PC-9 (cell line): ENCODE data around the gene ATAD3A. TPM values are rescaled to one million over a fixed set of nuclear protein-coding genes. Genes with fewer than 3 reads are reported as not detected.
"Not testable (repeated sequence)": the region's sequence is repeated elsewhere in the genome, so short reads cannot be mapped to it uniquely, and the experiment has no call there.

Experiments used
- BruUV-seq: library from RNA; stranded (reverse); fragments of 400-500 nt; replicated peaks from 2 replicates; lab custom pipeline; 2021; lab: Mats Ljungman, UMichigan
- CTCF ChIA-PET: fragments of 300-600 bp; sonication (Branson Sonifier 250); formaldehyde crosslinking; loops from one replicate; lab custom pipeline; 2022; ENCODE audit warnings: antibody characterized with exemption; lab: Charles Lee
- POLR2A ChIA-PET: fragments of 300-600 bp; sonication (Branson Sonifier 250); formaldehyde crosslinking; loops from one replicate; lab custom pipeline; 2022; ENCODE audit warnings: antibody characterized with exemption; ENCODE audit not compliant: unreplicated experiment; lab: Charles Lee
- DNase-seq, 2 experiments: peaks; one replicate each; pipeline versions ENCODE4 v3.0.0 to v3.0.0-alpha.2; 2015 to 2022; ENCODE audit warnings: mixed read lengths in 1 of 2
- H2AFZ ChIP-seq: fragments of 200-600 bp; sonication (generic); 2 replicates; pipeline ENCODE4 v1.8.1; 2017; ENCODE audit warnings: antibody characterized with exemption
- H3F3A ChIP-seq: fragments of 200-600 bp; sonication (generic); 2 replicates; pipeline ENCODE4 v1.8.1; 2017; ENCODE audit warnings: antibody characterized with exemption, mild to moderate bottlenecking, low read depth; ENCODE audit not compliant: insufficient read depth
- H3K27ac ChIP-seq: fragments of 200-600 bp; sonication (generic); 2 replicates; pipeline ENCODE4 v1.6.1; 2016; ENCODE audit warnings: mixed run types
- H3K27me3 ChIP-seq: fragments of 200-600 bp; sonication (generic); 2 replicates; pipeline ENCODE4 v1.6.1; 2016; ENCODE audit warnings: low read depth, mixed run types; ENCODE audit not compliant: insufficient read depth
- H3K36me3 ChIP-seq: fragments of 200-600 bp; sonication (generic); 2 replicates; pipeline ENCODE4 v1.6.1; 2016; ENCODE audit warnings: low read depth, mixed run types
- H3K4me1 ChIP-seq: fragments of 200-600 bp; sonication (generic); replicated peaks from 2 replicates; pipeline ENCODE4 v1.6.1; 2016; ENCODE audit warnings: mixed run types; ENCODE audit not compliant: insufficient read depth
- H3K4me2 ChIP-seq: fragments of 200-600 bp; sonication (generic); 2 replicates; pipeline ENCODE4 v1.6.1; 2017; ENCODE audit warnings: mixed run types
- H3K4me3 ChIP-seq: fragments of 200-600 bp; sonication (generic); 2 replicates; pipeline ENCODE4 v1.6.1; 2016; ENCODE audit warnings: mixed run types
- H3K79me2 ChIP-seq: fragments of 200-600 bp; sonication (generic); 2 replicates; pipeline ENCODE4 v1.6.1; 2017; ENCODE audit warnings: low read depth, mixed run types
- H3K9me2 ChIP-seq: fragments of 200-600 bp; sonication (generic); 2 replicates; pipeline ENCODE4 v1.8.1; 2017; ENCODE audit warnings: mild to moderate bottlenecking; ENCODE audit not compliant: insufficient read depth
- H3K9me3 ChIP-seq: fragments of 200-600 bp; sonication (generic); 2 replicates; pipeline ENCODE4 v1.8.1; 2016; ENCODE audit warnings: low read depth; ENCODE audit not compliant: insufficient read depth
- H4K20me1 ChIP-seq: fragments of 200-600 bp; sonication (generic); 2 replicates; pipeline ENCODE4 v1.8.1; 2017; ENCODE audit not compliant: insufficient read depth
- CTCF ChIP-seq: fragments of 200-600 bp; sonication (generic); conservative IDR thresholded peaks from 2 replicates; pipeline ENCODE4 v1.6.1; 2017; ENCODE audit warnings: mixed run types, antibody characterized with exemption, mild to moderate bottlenecking, moderate library complexity
- EZH2 ChIP-seq: fragments of 200-600 bp; sonication (generic); IDR thresholded peaks from 2 replicates; pipeline ENCODE4 v1.8.0; 2017; ENCODE audit warnings: antibody characterized with exemption, low read depth
- intact Hi-C: fragments of 100-400 bp; cut with micrococcal nuclease; formaldehyde crosslinking; loops from one replicate; pipeline ENCODE4 v1.10.0; 2022; ENCODE audit not compliant: unreplicated experiment
- total RNA-seq: library from RNA; stranded (reverse); gene quantifications from 2 replicates; pipeline ENCODE4 v1.2.3, GENCODE V29; 2021

Gene ATAD3A
- total RNA-seq, 1 experiment from 2014 or later, result 43.6 TPM

DNA sequence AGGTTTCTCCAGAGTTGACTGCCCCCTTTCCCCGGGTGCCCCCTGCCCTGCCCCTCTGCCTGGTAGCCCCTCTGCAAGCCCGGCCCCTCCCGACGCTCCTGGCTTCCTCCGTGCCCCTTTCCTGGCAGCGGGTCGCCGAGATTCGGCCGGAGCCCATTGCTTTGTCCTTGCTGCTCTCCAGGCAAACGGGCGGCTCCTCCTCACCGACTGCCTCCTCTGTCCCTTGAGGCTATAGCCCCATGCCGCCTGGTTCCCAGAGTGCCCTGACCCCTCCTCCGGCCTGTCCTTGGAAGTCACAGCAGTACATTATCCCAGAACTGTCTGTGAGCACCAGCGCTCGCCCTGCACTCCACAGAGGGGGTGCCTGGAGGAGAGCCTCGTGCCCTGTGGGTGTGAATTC is 1.7 kb downstream of the ATAD3A start:
- Histone ChIP-seq H3K4me2 (peak overlapping the region; percentile 61), H3K79me2 (peaks cover 38% of the 10 kb centered on the region), H3K4me3 (peak overlapping the region; percentile 33; the same call in 1 of the 2 replicates)
- H3K27me3 ChIP-seq, H3K27ac ChIP-seq, H3K9me3 ChIP-seq, H3K9me2 ChIP-seq, H4K20me1 ChIP-seq, H3K36me3 ChIP-seq, DNase-seq, H3K4me1 ChIP-seq, H3F3A ChIP-seq, BruUV-seq, POLR2A ChIA-PET, H2AFZ ChIP-seq, CTCF ChIA-PET: not testable (repeated sequence)
- intact Hi-C loops, result loop anchor here (5.0 kb wide), 1 partner anchor 394 kb away; no protein-coding TSS in a partner anchor

GRCh38 chr1:1514376-1514775 is 2.4 kb downstream of the ATAD3A start:
- BruUV-seq, DNase-seq: not testable (repeated sequence)

DNA sequence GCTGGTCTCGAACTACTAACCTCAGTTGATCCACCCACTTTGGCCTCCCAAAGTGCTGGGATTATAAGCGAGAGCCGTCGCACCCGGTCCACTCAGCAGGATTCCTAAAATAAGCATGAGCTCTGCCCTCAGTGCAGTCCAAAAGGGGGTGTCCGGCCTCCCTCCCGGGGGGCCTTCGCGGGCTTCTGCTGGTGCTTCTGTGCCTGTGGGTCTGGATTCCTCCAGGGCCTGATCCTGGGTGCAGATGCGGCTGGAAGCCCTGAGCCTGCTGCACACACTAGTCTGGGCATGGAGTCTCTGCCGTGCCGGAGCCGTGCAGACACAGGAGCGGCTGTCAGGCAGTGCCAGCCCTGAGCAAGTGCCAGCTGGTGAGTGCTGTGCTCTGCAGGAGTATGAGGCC is 5.0 kb downstream of the ATAD3A start:
- BruUV-seq, POLR2A ChIA-PET, CTCF ChIA-PET, H2AFZ ChIP-seq, H3K27me3 ChIP-seq, H3K27ac ChIP-seq, H3K9me2 ChIP-seq, H3K9me3 ChIP-seq, DNase-seq, H3K4me2 ChIP-seq, H3K4me1 ChIP-seq, H3K4me3 ChIP-seq, intact Hi-C loops, H3K36me3 ChIP-seq, H3F3A ChIP-seq, H4K20me1 ChIP-seq: not testable (repeated sequence)
- H3K79me2 ChIP-seq, result peaks cover 27% of the 10 kb centered on the region

More at GRCh38 chr1:1514376-1514775, 2.4 kb downstream of the ATAD3A start:
- H3K36me3 ChIP-seq, H3K9me3 ChIP-seq, H3K4me2 ChIP-seq, H3K4me3 ChIP-seq, H3K27ac ChIP-seq, H2AFZ ChIP-seq, H3K4me1 ChIP-seq, CTCF ChIA-PET, H3K9me2 ChIP-seq, POLR2A ChIA-PET, H3F3A ChIP-seq, H3K27me3 ChIP-seq, H4K20me1 ChIP-seq: not testable (repeated sequence)
- H3K79me2 ChIP-seq, result peaks cover 38% of the 10 kb centered on the region
- intact Hi-C loops, result loop anchor here (5.0 kb wide), 1 partner anchor 393 kb away; no protein-coding TSS in a partner anchor

GRCh38 chr1:1517973-1518620 is 6.1 kb downstream of the ATAD3A start:
- Histone ChIP-seq H3F3A (no peaks in the 10 kb centered on the region), H3K79me2 (peaks cover 24% of the 10 kb centered on the region), H3K27me3 (no peaks in the 10 kb centered on the region), H3K9me2 (no peaks in the 10 kb centered on the region), H3K4me1 (no peaks in the 10 kb centered on the region), H3K36me3 (peaks cover 9% of the 10 kb centered on the region), H3K9me3 (no peaks in the 10 kb centered on the region), H3K4me2 (no peak overlapping the region), H3K27ac (no peak overlapping the region), H4K20me1 (peaks cover 7% of the 10 kb centered on the region; the same call in 1 of the 2 replicates), H2AFZ (no peak overlapping the region), H3K4me3 (no peak overlapping the region)
- no peak for TF ChIP-seq CTCF
- no peak for TF ChIP-seq EZH2
- DNase-seq, result no peak
- no TSS peak for BruUV-seq
- intact Hi-C loops, result no loop called here
- CTCF ChIA-PET, result no interaction called here
- POLR2A ChIA-PET, result no interaction called here

DNA sequence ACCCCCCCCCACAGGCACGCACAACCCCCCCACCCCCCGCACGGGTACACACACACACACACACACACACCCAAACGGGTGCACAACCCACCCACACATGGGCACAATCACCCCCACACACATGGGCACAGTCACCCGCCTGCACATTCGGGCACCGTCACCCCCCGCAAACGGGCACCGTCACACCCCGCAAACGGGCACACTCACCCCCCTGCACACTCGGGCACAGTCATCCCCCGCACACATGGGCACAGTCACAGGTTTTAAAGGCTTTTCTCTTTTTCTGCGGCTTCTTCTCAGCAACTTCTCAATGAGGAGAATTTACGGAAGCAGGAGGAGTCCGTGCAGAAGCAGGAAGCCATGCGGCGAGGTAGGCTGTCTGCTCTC is 6.7 kb downstream of the ATAD3A start:
- H2AFZ ChIP-seq, BruUV-seq, intact Hi-C loops, DNase-seq, H4K20me1 ChIP-seq, H3K27ac ChIP-seq, H3K36me3 ChIP-seq, H3K9me2 ChIP-seq, POLR2A ChIA-PET, H3K9me3 ChIP-seq, H3K27me3 ChIP-seq, H3F3A ChIP-seq, H3K4me1 ChIP-seq, H3K4me2 ChIP-seq, H3K4me3 ChIP-seq, CTCF ChIA-PET: not testable (repeated sequence)
- peaks cover 21% of the 10 kb centered on the region for H3K79me2 ChIP-seq

DNA sequence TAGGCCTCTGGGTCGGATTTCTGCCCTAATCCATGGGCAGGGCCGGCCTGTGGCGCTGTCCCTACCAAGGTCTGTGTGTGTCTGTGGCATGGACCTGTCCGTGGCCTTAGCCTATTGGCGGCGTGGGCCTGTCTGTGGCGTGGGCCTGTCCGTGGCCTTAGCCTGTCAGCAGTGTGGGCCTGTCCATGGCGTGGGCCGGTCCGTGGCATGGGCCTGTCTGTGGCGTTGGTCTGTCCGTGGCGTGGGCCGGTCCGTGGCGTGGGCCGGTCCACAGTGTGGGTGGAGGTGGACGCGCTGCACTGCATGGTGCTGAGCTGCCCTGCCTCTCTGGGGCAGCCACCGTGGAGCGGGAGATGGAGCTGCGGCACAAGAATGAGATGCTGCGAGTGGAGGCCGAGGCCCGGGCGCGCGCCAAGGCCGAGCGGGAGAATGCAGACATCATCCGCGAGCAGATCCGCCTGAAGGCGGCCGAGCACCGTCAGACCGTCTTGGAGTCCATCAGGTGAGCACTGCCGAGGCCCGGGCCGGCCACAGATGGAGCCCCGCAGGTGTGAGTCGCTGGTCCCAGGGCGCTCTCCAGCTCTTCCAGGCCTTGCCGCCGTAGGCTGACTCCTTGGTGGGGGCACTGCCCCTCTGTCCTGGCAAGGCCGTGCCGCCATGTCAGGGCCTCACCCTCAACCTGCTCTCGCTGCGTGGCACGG is 8.0 kb downstream of the ATAD3A start:
- H2AFZ ChIP-seq, H3K27me3 ChIP-seq, H3K79me2 ChIP-seq, H3K4me2 ChIP-seq, H3K36me3 ChIP-seq, H3K27ac ChIP-seq, intact Hi-C loops, H3K4me3 ChIP-seq, H4K20me1 ChIP-seq, H3F3A ChIP-seq, H3K9me2 ChIP-seq, H3K9me3 ChIP-seq, POLR2A ChIA-PET, BruUV-seq, CTCF ChIA-PET, DNase-seq, H3K4me1 ChIP-seq: not testable (repeated sequence)
